Progenitor cell of endocrine pancreas (in vitro differentiated cells): Measurements from ENCODE around the gene ATL2. TPM values are rescaled to one million over a fixed set of nuclear protein-coding genes. Genes with fewer than 3 reads are reported as not detected.

Experiments
- DNase-seq: peaks from one replicate; pipeline ENCODE4 v3.0.0; 2021; ENCODE audit warnings: low spot score; ENCODE audit not compliant: unreplicated experiment
- H3K27ac Mint-ChIP-seq: 2 replicates; pipeline ENCODE4 v1.8.0; 2021; ENCODE audit warnings: mild to moderate bottlenecking, moderate library complexity, mixed read lengths
- H3K27me3 Mint-ChIP-seq: 2 replicates; pipeline ENCODE4 v1.8.0; 2021; ENCODE audit warnings: mixed read lengths
- H3K36me3 Mint-ChIP-seq: 2 replicates; pipeline ENCODE4 v1.8.0; 2022; ENCODE audit warnings: mixed read lengths; ENCODE audit not compliant: insufficient read depth
- H3K4me1 Mint-ChIP-seq: 2 replicates; pipeline ENCODE4 v1.8.0; 2021; ENCODE audit warnings: low read depth, mixed read lengths
- H3K4me3 Mint-ChIP-seq: 2 replicates; pipeline ENCODE4 v1.8.0; 2021; ENCODE audit warnings: low read depth, mild to moderate bottlenecking, moderate library complexity, mixed read lengths
- H3K9me3 Mint-ChIP-seq: 2 replicates; pipeline ENCODE4 v1.8.0; 2021; ENCODE audit warnings: low read depth, mixed read lengths
- total RNA-seq: library from RNA; stranded (reverse); gene quantifications from 2 replicates; pipeline ENCODE4 v1.2.1, GENCODE V29; 2021
- TF ChIP-seq, protein P1 (sequence below): fragments of 200-600 bp; sonication (generic); IDR thresholded peaks from one replicate; pipeline ENCODE4 v1.5.0; 2021; ENCODE audit warnings: antibody characterized with exemption, mild to moderate bottlenecking; ENCODE audit not compliant: unreplicated experiment

The ATL2 gene
- total RNA-seq, 1 donor from 2014 or later: 56.0 TPM

DNA sequence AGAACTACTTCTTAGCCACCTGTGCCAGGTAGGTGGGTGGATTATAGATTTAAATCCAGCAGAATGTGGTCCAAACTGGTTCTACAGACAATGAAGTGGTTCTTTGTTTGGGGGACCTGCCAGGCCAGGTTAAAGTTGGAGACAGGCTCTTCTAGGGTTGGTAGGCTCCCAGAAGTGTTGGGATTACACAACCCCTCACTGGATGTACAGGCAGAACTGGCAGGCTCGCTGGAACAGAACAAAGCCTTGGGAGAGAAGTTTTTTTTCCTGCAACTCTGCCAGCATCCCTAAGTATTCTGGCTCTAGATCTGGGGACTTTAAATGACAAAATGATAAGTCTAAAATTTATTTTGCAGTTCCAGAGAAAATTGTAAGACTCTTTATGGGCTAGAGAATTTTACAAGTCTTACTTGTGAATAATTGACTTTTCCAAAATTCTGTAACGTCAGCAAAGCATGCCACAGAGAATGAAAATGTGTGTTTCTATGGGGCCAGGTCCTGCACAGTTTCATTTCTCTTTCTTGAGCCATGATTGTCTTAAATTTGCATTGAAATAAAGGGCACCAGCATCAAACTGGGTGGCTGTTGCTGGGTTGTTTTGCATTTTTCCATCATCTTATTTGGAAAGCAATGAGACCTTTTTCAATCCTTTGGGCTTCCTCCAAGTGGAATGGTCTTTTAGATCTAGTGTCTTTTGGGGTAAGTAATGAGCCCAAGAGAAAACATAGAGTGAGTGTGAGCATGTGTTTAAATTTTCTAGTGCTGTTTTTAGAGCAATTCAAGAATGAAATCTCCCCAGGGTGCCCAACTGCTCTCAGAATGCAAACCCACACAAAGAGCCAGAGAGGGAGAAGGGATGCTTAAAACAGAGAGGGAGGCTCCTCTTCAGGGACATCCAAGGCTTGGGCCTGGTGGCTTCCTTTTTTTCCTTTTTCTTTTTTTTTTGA is 32.4 kb upstream of the ATL2 start:
- DNase-seq: no peak
- peaks cover 2% of the 10 kb centered on the region for H3K36me3 Mint-ChIP-seq
- H3K4me1 Mint-ChIP-seq: peaks cover 4% of the 10 kb centered on the region
- H3K4me3 Mint-ChIP-seq: no peak overlapping the region
- no peaks in the 10 kb centered on the region for H3K27me3 Mint-ChIP-seq
- TF ChIP-seq, protein P1, sequence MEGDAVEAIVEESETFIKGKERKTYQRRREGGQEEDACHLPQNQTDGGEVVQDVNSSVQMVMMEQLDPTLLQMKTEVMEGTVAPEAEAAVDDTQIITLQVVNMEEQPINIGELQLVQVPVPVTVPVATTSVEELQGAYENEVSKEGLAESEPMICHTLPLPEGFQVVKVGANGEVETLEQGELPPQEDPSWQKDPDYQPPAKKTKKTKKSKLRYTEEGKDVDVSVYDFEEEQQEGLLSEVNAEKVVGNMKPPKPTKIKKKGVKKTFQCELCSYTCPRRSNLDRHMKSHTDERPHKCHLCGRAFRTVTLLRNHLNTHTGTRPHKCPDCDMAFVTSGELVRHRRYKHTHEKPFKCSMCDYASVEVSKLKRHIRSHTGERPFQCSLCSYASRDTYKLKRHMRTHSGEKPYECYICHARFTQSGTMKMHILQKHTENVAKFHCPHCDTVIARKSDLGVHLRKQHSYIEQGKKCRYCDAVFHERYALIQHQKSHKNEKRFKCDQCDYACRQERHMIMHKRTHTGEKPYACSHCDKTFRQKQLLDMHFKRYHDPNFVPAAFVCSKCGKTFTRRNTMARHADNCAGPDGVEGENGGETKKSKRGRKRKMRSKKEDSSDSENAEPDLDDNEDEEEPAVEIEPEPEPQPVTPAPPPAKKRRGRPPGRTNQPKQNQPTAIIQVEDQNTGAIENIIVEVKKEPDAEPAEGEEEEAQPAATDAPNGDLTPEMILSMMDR: no peak
- no peak overlapping the region for H3K27ac Mint-ChIP-seq
- H3K9me3 Mint-ChIP-seq: peaks cover 17% of the 10 kb centered on the region

DNA sequence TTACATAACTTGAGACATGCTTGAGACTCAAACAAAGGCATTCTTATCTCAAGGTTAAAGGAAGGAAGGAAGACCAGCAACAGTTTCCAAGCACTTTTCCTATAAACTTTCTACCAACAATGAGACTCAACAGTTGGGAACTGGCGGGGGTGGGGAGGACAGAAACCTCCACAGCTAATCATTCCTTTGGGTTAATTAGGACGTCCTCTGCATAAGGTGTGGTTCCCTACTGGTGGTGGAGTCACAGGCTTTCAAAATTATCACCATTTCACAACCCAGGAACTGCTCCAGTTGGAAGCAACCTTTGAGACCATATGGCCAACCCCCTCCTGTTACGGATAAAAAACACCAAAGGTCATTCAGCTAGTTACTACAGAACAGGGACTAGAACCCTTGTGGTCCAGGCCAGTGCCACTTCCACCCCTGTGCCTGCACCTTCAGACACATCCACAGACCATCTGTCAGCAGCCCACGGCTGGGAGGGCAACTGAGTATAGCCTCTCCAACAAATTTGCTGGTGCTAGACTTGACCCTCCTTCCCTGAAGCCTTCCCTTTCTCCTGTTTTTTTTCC is 30.1 kb upstream of the ATL2 start:
- TF ChIP-seq, protein P1: no peak
- Mint-ChIP-seq H3K4me3 (no peak overlapping the region), H3K9me3 (peaks cover 8% of the 10 kb centered on the region), H3K4me1 (peaks cover 4% of the 10 kb centered on the region), H3K27ac (no peak overlapping the region), H3K27me3 (no peaks in the 10 kb centered on the region), H3K36me3 (no peaks in the 10 kb centered on the region)
- DNase-seq: no peak

DNA sequence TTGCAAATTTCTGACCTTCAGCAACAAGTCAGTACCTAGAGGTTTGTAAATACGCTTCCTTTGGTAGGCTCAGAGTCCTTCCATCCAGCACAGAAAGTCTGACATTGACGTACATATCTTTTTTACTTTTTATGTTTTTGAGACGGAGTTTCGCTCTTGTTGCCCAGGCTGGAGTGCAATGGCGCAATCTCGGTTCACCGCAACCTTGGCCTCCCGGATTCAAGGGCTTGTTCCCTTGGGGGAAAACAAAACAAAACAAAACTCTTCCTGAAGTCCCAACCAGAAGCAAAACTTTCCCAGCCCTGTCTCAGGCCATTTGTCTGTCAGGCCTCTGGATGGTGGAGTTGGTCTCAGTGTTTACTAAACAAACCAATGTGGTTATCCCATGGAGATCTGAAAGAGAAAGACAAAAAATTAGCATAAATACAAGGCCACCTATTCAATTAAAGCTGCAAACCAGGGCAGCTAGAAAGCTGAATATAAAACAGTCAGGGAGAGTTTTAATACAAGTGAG is 29.6 kb upstream of the ATL2 start:
- DNase-seq: no peak
- H3K36me3 Mint-ChIP-seq: no peaks in the 10 kb centered on the region

DNA sequence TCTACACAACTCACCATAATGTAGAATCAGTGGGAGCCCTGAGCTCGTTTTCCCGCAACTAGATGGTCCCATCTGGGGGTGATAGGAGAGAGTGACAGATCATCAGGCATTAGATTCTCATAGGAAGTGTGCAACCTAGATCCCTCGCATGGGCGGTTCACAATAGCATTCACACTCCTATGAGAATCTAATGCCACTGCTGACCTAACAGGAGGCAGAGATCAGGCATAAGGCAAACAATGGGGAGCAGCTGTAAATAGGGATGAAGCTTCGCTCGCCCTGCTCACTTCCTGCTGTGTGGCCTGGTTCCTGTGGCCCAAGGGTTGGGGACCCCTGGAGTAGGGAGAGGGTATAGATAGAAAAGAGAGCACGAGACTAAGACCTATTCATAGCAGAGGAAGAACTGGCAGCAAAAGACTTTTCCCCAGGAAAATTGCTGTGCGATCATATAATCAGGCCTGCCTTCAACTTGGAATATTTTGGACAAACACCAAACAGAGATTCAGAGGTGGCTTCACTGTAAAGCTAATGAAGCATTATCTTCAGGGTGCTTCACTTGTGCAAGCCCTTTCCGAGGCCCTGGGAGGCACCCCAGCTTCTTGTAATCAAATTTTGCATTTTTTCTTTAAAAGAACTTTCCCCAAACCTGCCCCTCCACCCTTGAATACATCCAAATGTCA is 29.0 kb upstream of the ATL2 start:
- no peak for DNase-seq
- Mint-ChIP-seq H3K36me3 (no peaks in the 10 kb centered on the region), H3K27me3 (no peaks in the 10 kb centered on the region), H3K4me1 (peaks cover 4% of the 10 kb centered on the region), H3K9me3 (peaks cover 11% of the 10 kb centered on the region), H3K4me3 (no peak overlapping the region), H3K27ac (no peak overlapping the region)
- TF ChIP-seq, protein P1: no peak

More for the DNA sequence above, 29.6 kb upstream of the ATL2 start:
- Mint-ChIP-seq H3K4me1 (peaks cover 4% of the 10 kb centered on the region), H3K4me3 (no peak overlapping the region), H3K27me3 (no peaks in the 10 kb centered on the region), H3K9me3 (peaks cover 11% of the 10 kb centered on the region), H3K27ac (no peak overlapping the region)
- TF ChIP-seq, protein P1: no peak

DNA sequence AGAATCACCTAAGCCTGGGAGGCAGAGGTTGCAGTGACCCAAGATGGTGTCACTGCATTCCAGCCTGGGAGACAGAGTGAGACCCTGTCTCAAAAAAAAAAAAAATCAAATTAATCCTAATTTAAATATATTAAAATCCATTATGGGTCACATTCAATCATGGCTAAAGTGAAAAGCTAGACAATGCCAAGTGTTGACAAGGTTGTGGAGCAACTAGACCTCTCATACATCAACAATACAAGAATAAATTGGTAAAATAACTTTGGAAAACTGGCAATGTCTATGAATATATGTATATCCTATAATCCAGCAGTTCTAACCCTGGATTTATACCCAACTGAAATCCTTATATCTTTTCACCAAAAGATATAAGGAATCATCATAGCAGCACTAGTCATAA is 23.4 kb upstream of the ATL2 start:
- TF ChIP-seq, protein P1: no peak
- H3K4me3 Mint-ChIP-seq: no peak overlapping the region
- H3K4me1 Mint-ChIP-seq: no peaks in the 10 kb centered on the region
- H3K9me3 Mint-ChIP-seq: peaks cover 11% of the 10 kb centered on the region
- no peak for DNase-seq
- no peak overlapping the region for H3K27ac Mint-ChIP-seq
- H3K36me3 Mint-ChIP-seq: no peaks in the 10 kb centered on the region
- H3K27me3 Mint-ChIP-seq: no peaks in the 10 kb centered on the region
